ENCODE measurements around the gene NAA15.
A peak's percentile ranks its signal among the peaks of the same experiment; 100 is the strongest.

DNA sequence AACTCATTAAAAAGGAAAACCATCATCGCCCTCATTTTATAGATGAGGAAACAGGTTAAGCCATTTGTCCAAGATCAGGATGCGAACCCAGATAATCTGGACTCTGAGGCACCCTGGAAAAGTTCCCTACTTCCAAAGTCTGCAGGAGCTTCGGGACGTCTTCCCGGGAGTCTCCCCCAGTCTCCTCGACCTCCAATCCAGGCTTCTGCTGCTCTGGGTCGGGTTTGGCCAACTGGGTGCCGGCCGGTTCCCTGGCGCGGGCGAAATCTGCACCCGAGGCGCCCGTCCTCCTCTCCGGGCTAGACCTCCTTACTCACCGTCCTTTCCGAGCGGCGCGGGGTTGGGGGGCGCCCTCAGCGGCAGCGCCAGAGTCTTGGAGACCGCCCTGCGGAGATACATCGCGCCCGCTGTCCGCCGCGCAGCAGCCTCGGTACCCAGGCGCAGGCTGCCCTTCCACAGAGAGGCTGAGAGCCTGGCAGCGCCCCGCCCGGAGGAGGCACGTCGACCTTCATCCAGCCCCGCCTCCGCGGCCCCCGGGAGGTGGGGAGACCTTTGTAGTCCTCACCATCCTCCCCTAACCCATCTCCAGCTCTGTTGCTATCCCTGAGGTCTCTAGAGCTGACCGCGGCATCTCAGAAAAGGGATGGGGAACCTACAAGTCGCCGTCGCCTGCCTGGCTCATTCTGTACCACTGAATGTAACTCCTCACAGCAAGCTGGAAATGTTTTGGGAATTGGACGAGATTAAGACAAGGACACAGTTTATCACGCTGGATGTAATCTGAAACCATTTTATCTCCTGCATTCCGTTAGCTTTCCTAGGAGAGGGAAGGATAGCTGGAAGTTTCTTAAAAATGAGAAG is 21.3 kb upstream of the NAA15 start, which contains the start of gene MGARP:
- TF ChIP-seq, protein P1, sequence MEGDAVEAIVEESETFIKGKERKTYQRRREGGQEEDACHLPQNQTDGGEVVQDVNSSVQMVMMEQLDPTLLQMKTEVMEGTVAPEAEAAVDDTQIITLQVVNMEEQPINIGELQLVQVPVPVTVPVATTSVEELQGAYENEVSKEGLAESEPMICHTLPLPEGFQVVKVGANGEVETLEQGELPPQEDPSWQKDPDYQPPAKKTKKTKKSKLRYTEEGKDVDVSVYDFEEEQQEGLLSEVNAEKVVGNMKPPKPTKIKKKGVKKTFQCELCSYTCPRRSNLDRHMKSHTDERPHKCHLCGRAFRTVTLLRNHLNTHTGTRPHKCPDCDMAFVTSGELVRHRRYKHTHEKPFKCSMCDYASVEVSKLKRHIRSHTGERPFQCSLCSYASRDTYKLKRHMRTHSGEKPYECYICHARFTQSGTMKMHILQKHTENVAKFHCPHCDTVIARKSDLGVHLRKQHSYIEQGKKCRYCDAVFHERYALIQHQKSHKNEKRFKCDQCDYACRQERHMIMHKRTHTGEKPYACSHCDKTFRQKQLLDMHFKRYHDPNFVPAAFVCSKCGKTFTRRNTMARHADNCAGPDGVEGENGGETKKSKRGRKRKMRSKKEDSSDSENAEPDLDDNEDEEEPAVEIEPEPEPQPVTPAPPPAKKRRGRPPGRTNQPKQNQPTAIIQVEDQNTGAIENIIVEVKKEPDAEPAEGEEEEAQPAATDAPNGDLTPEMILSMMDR (IDR thresholded peaks at IDR 0.05): no peak
- TF ChIP-seq ZNF396 (CRISPR knock-in tag; IDR thresholded peaks at IDR 0.05; ENCODE audit: borderline replicate concordance): no peak
- TF ChIP-seq, protein P2, sequence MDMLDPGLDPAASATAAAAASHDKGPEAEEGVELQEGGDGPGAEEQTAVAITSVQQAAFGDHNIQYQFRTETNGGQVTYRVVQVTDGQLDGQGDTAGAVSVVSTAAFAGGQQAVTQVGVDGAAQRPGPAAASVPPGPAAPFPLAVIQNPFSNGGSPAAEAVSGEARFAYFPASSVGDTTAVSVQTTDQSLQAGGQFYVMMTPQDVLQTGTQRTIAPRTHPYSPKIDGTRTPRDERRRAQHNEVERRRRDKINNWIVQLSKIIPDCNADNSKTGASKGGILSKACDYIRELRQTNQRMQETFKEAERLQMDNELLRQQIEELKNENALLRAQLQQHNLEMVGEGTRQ (CRISPR knock-in tag; IDR thresholded peaks at IDR 0.05): no peak
- TF ChIP-seq, protein P3, sequence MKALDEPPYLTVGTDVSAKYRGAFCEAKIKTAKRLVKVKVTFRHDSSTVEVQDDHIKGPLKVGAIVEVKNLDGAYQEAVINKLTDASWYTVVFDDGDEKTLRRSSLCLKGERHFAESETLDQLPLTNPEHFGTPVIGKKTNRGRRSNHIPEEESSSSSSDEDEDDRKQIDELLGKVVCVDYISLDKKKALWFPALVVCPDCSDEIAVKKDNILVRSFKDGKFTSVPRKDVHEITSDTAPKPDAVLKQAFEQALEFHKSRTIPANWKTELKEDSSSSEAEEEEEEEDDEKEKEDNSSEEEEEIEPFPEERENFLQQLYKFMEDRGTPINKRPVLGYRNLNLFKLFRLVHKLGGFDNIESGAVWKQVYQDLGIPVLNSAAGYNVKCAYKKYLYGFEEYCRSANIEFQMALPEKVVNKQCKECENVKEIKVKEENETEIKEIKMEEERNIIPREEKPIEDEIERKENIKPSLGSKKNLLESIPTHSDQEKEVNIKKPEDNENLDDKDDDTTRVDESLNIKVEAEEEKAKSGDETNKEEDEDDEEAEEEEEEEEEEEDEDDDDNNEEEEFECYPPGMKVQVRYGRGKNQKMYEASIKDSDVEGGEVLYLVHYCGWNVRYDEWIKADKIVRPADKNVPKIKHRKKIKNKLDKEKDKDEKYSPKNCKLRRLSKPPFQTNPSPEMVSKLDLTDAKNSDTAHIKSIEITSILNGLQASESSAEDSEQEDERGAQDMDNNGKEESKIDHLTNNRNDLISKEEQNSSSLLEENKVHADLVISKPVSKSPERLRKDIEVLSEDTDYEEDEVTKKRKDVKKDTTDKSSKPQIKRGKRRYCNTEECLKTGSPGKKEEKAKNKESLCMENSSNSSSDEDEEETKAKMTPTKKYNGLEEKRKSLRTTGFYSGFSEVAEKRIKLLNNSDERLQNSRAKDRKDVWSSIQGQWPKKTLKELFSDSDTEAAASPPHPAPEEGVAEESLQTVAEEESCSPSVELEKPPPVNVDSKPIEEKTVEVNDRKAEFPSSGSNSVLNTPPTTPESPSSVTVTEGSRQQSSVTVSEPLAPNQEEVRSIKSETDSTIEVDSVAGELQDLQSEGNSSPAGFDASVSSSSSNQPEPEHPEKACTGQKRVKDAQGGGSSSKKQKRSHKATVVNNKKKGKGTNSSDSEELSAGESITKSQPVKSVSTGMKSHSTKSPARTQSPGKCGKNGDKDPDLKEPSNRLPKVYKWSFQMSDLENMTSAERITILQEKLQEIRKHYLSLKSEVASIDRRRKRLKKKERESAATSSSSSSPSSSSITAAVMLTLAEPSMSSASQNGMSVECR (CRISPR knock-in tag; IDR thresholded peaks at IDR 0.05; ENCODE audit: borderline replicate concordance): no peak
- TF ChIP-seq NR2C2 (CRISPR knock-in tag; IDR thresholded peaks at IDR 0.05): no peak
- no peak for TF ChIP-seq GABPB1 (CRISPR knock-in tag; IDR thresholded peaks at IDR 0.05)
- no peak for TF ChIP-seq FOXJ3 (CRISPR knock-in tag; IDR thresholded peaks at IDR 0.05; ENCODE audit: borderline replicate concordance)
- TF ChIP-seq, protein P4, sequence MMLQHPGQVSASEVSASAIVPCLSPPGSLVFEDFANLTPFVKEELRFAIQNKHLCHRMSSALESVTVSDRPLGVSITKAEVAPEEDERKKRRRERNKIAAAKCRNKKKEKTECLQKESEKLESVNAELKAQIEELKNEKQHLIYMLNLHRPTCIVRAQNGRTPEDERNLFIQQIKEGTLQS (CRISPR knock-in tag; conservative IDR thresholded peaks at IDR 0.05): no peak
- peak; percentile 51; the same call in 1 of the 2 replicates for TF ChIP-seq FOXP1 (CRISPR knock-in tag; IDR thresholded peaks at IDR 0.05; ENCODE audit: borderline replicate concordance)
- TF ChIP-seq TEAD4 (CRISPR knock-in tag; IDR thresholded peaks at IDR 0.05): no peak
